ENCODE results near the gene MYO6.
A peak's percentile ranks its signal among the peaks of the same experiment; 100 is the strongest.

DNA sequence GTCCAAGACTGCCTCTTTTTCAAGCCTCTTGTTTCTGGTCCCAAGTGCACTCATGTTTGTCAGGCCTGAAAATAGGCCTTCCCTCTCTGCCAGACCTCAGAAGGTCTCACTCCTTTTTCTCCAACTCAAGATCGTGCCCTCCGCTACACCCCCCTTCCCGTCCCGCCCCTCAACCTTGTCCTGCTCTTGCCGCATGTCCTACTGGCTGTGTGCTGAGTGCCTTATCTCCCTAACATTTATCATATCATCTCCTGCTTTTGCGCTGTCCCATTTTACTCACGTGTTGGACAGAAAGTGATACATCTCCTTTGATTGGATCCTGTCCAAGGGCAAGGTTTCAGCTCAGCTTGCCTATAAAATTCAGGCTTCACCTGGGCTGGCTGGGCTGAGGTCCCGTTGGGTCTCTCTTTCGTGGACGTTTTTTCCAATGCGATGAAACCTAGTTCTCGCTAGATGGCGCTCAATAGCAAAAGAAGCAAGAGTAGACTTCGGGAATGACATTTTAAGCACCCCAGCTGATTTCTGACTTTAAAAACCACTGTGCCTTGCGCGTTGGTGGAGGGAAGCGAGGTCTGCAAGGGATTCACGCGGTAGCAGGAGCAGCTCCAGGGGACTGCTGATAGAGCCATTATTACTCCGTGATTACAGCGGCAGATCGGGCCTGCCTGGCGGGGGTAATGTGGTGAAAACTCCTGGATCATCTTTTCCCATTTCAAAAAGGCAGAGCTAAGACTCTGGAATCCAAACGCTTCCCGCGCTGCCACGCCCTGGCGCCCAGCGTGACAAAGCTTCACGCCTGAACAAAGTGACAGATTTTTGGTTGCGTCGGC lies 185.8 kb downstream of the MYO6 start:
- TF ChIP-seq, protein P1, sequence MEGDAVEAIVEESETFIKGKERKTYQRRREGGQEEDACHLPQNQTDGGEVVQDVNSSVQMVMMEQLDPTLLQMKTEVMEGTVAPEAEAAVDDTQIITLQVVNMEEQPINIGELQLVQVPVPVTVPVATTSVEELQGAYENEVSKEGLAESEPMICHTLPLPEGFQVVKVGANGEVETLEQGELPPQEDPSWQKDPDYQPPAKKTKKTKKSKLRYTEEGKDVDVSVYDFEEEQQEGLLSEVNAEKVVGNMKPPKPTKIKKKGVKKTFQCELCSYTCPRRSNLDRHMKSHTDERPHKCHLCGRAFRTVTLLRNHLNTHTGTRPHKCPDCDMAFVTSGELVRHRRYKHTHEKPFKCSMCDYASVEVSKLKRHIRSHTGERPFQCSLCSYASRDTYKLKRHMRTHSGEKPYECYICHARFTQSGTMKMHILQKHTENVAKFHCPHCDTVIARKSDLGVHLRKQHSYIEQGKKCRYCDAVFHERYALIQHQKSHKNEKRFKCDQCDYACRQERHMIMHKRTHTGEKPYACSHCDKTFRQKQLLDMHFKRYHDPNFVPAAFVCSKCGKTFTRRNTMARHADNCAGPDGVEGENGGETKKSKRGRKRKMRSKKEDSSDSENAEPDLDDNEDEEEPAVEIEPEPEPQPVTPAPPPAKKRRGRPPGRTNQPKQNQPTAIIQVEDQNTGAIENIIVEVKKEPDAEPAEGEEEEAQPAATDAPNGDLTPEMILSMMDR (tag by site-specific recombination; IDR thresholded peaks at IDR 0.05), result peak; percentile 65; the same call in 1 of the 2 replicates
- no peak for TF ChIP-seq ZBTB7A (tag by site-specific recombination; IDR thresholded peaks at IDR 0.05; ENCODE audit: low read depth)
- TF ChIP-seq ZNF555 (tag by site-specific recombination; conservative IDR thresholded peaks at IDR 0.05), result no peak
- TF ChIP-seq ZFP37 (tag by site-specific recombination; IDR thresholded peaks at IDR 0.05), result no peak
- TF ChIP-seq, protein P2, sequence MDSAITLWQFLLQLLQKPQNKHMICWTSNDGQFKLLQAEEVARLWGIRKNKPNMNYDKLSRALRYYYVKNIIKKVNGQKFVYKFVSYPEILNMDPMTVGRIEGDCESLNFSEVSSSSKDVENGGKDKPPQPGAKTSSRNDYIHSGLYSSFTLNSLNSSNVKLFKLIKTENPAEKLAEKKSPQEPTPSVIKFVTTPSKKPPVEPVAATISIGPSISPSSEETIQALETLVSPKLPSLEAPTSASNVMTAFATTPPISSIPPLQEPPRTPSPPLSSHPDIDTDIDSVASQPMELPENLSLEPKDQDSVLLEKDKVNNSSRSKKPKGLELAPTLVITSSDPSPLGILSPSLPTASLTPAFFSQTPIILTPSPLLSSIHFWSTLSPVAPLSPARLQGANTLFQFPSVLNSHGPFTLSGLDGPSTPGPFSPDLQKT (IDR thresholded peaks at IDR 0.05; ENCODE audit: borderline replicate concordance, low read depth, low read length), result no peak
- no peak for TF ChIP-seq ZNF214 (tag by site-specific recombination; IDR thresholded peaks at IDR 0.05; ENCODE audit: borderline replicate concordance)
- no peak for TF ChIP-seq ZNF221 (tag by site-specific recombination; IDR thresholded peaks at IDR 0.05; ENCODE audit: borderline replicate concordance)
- TF ChIP-seq, protein P3, sequence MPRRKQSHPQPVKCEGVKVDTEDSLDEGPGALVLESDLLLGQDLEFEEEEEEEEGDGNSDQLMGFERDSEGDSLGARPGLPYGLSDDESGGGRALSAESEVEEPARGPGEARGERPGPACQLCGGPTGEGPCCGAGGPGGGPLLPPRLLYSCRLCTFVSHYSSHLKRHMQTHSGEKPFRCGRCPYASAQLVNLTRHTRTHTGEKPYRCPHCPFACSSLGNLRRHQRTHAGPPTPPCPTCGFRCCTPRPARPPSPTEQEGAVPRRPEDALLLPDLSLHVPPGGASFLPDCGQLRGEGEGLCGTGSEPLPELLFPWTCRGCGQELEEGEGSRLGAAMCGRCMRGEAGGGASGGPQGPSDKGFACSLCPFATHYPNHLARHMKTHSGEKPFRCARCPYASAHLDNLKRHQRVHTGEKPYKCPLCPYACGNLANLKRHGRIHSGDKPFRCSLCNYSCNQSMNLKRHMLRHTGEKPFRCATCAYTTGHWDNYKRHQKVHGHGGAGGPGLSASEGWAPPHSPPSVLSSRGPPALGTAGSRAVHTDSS (tag by site-specific recombination; IDR thresholded peaks at IDR 0.05), result no peak
- TF ChIP-seq, protein P4, sequence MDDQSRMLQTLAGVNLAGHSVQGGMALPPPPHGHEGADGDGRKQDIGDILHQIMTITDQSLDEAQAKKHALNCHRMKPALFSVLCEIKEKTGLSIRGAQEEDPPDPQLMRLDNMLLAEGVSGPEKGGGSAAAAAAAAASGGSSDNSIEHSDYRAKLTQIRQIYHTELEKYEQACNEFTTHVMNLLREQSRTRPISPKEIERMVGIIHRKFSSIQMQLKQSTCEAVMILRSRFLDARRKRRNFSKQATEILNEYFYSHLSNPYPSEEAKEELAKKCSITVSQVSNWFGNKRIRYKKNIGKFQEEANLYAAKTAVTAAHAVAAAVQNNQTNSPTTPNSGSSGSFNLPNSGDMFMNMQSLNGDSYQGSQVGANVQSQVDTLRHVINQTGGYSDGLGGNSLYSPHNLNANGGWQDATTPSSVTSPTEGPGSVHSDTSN (CRISPR knock-in tag; IDR thresholded peaks at IDR 0.05), result no peak
- no peak for TF ChIP-seq SP2 (tag by site-specific recombination; IDR thresholded peaks at IDR 0.05)
- TF ChIP-seq, protein P5, sequence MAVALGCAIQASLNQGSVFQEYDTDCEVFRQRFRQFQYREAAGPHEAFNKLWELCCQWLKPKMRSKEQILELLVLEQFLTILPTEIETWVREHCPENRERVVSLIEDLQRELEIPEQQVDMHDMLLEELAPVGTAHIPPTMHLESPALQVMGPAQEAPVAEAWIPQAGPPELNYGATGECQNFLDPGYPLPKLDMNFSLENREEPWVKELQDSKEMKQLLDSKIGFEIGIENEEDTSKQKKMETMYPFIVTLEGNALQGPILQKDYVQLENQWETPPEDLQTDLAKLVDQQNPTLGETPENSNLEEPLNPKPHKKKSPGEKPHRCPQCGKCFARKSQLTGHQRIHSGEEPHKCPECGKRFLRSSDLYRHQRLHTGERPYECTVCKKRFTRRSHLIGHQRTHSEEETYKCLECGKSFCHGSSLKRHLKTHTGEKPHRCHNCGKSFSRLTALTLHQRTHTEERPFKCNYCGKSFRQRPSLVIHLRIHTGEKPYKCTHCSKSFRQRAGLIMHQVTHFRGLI (tag by site-specific recombination; IDR thresholded peaks at IDR 0.05), result 0 out of 2 replicates have a peak, but pooled peaks have one; percentile 16
